HG03439 (cell line): ENCODE measurements around the gene ZNF3.
A peak's percentile ranks its signal among the peaks of the same experiment; 100 is the strongest.
"Not testable (repeated sequence)": the region's sequence is repeated elsewhere in the genome, so short reads cannot be mapped to it uniquely, and the experiment has no call there.

Experiments used
- ATAC-seq: cut with Tn5 transposase; IDR thresholded peaks from one replicate; pipeline ENCODE4 v1.9.1; 2021; ENCODE audit warnings: mild to moderate bottlenecking, moderate library complexity; ENCODE audit not compliant: unreplicated experiment

The ZNF3 gene

DNA sequence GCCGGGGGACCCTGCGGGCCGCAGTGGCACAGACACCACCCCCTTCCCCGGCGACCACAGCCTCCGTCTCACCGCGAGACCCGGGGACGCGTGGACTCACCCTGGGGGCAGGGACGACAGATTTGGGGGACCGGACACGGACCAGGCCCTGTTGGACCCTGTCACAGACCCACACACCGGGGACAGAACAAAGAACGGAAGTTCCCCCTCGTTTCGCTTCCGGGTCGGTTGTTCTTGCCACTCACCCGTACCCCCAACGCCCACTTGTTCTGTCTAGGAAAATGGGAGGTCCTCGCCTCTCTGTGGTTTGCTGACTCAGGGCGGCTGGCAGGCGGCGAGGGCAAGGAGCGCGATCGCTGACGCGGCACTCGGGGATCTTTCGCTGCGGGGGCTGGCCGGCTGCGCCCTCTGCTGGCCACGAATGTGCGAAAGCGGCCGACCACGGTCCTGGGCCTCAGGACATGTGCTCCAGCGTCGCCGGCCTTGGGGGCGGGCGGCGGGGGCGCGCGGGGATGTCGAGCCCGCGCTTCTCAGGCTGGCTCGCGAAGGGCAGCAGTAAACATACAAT lies at the start of gene ZNF3:
TSS of gene ZNF3 (minus strand) at position 189 of the 568 bp plus-strand sequence. CDS start 4,366 bp downstream, outside the sequence.
- peak; percentile 86 for ATAC-seq

- ATAC-seq: no peak
These were observed 49.3 kb upstream of the ZNF3 start for GRCh38 chr7:100130608-100131453.

DNA sequence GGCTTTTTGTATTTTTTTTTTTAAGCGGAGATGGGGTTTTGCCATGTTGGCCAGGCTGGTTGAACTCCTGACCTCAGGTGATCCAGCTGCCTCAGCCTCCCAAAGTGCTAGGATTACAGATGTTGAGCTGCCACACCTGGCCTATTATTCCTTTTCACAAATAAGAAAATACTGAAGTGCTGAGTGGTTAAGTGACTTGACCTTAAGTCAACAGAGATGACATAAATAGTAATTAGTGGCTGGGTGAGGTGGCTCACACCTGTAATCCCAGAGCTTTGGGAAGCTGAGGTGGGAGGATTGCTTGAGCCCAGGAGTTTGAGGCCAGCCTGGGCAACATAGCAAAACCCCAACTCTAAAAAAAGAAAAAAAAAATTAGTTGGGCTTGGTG lies 48.7 kb upstream of the ZNF3 start:
- not testable (repeated sequence) for ATAC-seq

- no peak for ATAC-seq
These were observed 47.1 kb upstream of the ZNF3 start for GRCh38 chr7:100128637-100128963.

GRCh38 chr7:100127866-100128636 lies 46.5 kb upstream of the ZNF3 start:
- ATAC-seq: no peak

DNA sequence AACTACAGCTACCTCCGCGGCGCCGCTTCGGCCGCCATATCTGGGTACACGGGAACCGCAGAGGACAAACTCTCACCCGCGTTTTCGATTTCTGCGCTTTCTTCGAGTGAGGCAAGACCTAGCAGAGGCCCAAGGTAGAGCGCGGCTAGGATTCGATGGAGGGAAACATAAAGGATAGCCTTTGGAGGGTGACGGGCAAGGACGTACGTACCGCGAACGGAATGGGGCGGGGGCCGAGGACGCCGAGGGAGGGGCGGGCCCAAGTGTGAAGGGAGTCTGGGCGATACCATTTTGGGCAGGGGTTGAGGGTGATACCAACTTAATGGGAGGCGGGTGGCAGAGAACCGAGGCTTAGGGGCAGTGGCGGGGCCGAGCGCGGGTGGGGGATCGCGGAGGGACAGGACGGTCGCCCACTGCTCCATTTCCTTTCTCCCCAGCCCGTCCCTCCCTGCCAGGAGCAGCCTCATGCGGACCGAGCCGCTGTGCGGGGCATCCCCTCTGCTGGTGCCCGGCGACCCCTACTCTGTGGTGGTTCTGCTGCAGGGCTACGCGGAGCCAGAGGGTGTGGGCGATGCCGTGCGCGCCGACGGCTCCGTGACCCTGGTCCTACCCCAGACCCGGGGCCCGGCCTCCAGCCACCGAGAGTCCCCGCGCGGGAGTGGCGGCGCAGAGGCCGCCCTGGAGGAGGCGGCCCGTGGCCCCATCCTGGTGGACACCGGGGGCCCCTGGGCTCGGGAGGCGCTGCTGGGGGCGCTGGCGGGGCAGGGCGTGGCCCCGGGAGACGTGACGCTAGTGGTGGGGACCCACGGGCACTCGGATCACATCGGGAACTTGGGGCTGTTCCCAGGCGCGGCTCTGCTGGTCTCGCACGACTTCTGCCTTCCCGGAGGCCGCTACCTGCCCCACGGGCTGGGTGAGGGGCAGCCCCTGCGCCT lies 45.7 kb upstream of the ZNF3 start, which contains the start of gene MBLAC1:
TSS of gene MBLAC1 (plus strand) at position 37 of the 935 bp plus-strand sequence. CDS start at position 466, 429 bp downstream.
- ATAC-seq: peak; percentile 67

GRCh38 chr7:100126239-100126930 lies 44.9 kb upstream of the ZNF3 start:
- ATAC-seq: peak; percentile 6

DNA sequence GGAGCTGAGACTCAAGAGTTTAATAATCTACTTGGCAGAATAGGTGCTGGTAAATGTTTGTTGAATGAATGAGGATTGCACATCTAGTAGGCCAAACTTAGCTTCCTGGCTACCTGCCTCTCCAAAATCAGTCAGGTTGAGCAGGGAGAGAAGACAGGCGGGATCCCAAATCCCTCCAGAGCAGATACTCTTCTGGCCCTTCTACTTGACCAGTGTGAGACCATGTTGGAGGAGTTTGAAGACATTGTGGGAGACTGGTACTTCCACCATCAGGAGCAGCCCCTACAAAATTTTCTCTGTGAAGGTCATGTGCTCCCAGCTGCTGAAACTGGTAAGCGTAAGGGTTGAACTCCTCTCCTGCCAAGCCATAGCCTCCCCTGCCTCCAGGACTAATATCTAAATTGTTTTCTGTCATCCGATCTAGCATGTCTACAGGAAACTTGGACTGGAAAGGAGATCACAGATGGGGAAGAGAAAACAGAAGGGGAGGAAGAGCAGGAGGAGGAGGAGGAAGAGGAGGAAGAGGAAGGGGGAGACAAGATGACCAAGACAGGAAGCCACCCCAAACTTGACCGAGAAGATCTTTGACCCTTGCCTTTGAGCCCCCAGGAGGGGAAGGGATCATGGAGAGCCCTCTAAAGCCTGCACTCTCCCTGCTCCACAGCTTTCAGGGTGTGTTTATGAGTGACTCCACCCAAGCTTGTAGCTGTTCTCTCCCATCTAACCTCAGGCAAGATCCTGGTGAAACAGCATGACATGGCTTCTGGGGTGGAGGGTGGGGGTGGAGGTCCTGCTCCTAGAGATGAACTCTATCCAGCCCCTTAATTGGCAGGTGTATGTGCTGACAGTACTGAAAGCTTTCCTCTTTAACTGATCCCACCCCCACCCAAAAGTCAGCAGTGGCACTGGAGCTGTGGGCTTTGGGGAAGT lies 43.0 kb upstream of the ZNF3 start:
- no peak for ATAC-seq

- no peak for ATAC-seq
These were observed 41.0 kb upstream of the ZNF3 start for GRCh38 chr7:100122568-100122967.

DNA sequence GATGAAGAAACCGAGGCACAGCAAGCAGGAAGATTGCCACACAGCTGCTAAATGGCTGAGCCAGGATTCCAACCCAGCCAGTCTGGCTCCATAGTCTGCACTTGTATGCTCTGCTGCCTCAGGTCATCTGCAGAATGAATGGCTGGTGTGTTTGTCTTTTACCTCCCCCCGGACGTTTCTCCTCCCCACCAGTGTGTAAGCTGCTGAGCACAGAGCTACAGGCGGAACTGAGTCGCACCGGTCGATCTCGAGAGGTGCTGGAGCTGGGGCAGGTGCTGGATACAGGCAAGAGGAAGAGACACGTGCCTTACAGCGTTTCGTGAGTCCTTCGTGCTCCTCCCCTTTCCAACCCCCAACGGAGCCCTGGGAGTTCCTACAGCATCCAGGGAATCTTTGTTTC lies 40.5 kb upstream of the ZNF3 start:
- ATAC-seq: no peak

GRCh38 chr7:100120733-100121036 lies 39.2 kb upstream of the ZNF3 start:
- ATAC-seq: no peak

DNA sequence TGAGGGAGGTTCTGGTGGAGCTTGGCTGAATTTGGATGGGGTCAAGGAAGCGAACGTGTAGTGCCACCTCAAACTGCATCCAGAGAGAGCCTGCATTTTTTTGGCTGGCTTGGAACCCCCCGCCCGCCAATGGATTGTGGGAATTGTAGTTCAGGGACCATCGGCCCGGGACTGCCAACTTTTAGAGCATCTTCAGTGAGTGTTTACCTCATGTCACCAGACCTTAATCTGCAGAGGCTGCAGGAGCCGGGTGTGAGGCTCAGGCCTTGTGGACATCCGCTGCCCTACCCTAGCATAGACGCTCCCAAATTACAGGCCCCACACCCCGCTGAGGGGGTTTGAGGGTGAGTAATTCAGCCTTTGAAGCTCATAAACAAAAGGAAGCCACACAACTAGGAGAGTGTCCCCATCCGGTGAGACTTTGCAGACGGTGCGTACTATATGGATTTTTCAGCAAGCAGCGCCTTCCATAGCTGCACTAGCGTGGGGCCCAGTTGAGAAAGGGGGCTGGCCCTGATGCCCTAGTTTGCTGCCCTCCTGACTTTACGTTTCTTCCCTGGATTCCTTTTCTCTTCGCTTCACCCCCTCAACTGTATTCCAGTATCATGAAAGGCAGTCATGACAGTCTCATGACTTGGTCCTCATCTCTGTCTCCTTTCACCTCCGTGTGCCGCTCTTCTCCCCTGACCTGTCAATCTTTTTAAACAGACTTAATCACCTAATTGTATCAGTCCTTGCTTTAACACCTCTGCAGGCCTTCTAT lies 38.6 kb upstream of the ZNF3 start:
- ATAC-seq: peak; percentile 37

DNA sequence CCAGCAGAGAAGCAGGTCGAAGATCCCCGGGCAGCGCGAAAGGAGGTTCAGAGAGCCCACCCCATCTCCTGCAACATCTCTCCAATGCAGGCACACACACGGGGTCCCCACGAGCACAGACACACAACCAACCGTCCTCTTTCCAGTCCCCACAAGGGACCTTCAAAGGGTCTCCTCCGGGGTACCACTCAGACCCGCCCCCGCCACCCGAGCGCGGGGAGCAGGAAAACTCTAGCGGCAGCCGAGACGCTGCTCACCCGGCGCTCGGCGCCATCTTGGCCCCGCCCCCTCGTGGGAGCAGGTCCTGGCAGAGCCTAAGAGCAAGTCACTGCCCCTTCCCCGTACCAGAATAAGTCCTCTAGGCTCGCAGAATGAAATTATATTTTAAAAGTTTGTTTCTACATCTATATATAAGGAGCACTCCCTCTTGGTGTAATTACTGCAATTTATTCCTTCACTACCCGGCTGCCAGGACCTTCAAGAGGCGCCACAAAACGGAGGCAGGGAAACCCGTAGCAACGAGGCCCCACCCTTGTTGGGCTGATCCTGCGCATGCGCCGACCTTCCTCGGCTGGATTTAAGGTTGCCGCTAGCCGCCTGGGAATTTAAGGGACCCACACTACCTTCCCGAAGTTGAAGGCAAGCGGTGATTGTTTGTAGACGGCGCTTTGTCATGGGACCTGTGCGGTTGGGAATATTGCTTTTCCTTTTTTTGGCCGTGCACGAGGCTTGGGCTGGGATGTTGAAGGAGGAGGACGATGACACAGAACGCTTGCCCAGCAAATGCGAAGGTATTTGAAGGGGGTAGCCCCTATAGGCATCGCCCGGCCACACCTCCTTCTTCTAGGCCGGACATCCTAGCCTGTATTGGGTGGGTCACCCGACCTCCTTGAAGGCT lies 37.8 kb upstream of the ZNF3 start, which contains the start of the genes CNPY4 and TAF6:
TSS of gene CNPY4 (plus strand) at position 563 of the 898 bp plus-strand sequence. CDS start at position 674, 111 bp downstream.
TSS of gene TAF6 (minus strand) at position 287 of the 898 bp plus-strand sequence. CDS start 5,149 bp downstream, outside the sequence.
- peak; percentile 77 for ATAC-seq

DNA sequence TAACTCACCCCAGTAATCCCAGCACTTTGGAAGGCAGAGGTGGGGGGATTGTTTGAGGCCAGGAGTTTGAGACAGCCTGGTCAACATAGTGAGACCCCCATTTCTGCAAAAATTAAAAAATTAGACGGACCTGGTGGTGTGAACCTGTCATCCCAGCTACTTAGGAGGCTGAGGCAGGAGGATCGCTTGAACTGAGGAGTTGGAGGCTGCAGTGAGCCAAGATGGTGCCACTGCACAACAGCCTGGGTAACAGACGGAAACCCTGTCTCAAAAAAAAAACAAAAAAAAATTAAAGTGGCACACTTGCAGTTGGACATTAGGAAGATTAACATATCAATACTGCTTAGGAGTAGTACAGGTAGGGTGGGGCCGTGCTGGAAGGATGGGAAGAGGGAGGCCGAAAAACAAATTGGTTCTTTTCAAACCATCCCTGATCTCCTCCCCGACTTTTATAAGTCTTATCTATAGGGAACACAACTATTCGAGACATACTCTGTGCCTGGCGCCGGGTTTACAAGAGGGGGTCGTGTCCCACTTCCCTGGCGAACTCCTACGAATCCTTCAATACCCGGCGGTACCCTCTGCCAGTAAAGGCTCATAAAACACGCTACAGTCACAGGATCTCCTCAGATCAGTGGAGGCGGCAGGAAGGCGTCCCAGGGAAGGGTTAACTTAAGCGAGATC lies 37.0 kb upstream of the ZNF3 start:
- no peak for ATAC-seq

DNA sequence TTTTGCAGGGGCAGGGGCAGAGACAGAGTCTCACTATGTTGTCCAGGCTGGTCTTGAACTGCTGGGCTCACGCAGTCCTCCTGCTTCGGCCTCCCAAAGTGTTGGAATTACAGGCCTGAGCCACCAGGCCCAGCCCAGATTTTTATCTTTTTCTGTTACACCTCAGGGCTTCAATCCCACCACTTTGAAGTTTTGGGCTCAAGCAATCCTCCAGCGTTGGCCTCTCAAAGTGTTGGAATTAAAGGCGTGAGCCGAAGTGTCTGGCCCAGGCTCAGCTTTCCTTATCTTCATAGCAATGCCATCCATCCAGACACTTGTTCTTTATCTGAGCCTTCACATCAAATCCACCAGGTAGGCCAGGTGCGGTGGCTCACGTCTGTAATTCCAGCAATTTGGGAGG lies 33.5 kb upstream of the ZNF3 start:
- no peak for ATAC-seq

- ATAC-seq: no peak
These were observed 30.4 kb upstream of the ZNF3 start for GRCh38 chr7:100111914-100112313.
